SIG-M5 (cell line): ENCODE results near the gene ZNF785.
"Not testable (repeated sequence)": the region's sequence is repeated elsewhere in the genome, so short reads cannot be mapped to it uniquely, and the experiment has no call there.

ENCODE experiments used
- DNase-seq: peaks from one replicate; lab custom pipeline; 2025; lab: John Stamatoyannopoulos, UW

ZNF785 gene

GRCh38 chr16:30565526-30565925 lies 20.0 kb downstream of the ZNF785 start:
- no peak for DNase-seq

DNA sequence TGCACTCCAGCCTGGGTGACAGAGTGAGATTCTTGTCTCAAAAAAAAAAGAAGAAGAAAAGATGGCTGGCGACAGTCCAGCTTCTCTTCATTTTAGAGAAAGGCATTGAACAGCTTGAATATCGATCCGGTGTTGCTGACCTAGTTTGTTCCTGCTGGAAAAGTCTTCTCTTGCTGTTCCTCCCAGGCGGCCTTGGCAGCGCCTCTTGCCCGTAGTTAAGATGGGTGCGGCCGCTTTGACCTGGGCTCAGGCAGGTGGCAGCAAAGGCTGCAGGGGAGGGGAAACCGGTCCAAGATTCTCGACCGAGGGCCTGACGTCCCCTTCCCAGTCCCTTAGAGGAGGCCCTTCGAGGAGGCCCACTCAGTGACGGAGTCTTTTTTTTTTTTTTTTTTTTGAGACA lies 23.5 kb downstream of the ZNF785 start:
- DNase-seq, result no peak

- DNase-seq, result no peak
These were observed 24.2 kb downstream of the ZNF785 start for GRCh38 chr16:30561089-30561816.

- no peak for DNase-seq
These were observed 25.8 kb downstream of the ZNF785 start for GRCh38 chr16:30559690-30560089.

- DNase-seq, result no peak
These were observed 26.6 kb downstream of the ZNF785 start for GRCh38 chr16:30558789-30559377.

DNA sequence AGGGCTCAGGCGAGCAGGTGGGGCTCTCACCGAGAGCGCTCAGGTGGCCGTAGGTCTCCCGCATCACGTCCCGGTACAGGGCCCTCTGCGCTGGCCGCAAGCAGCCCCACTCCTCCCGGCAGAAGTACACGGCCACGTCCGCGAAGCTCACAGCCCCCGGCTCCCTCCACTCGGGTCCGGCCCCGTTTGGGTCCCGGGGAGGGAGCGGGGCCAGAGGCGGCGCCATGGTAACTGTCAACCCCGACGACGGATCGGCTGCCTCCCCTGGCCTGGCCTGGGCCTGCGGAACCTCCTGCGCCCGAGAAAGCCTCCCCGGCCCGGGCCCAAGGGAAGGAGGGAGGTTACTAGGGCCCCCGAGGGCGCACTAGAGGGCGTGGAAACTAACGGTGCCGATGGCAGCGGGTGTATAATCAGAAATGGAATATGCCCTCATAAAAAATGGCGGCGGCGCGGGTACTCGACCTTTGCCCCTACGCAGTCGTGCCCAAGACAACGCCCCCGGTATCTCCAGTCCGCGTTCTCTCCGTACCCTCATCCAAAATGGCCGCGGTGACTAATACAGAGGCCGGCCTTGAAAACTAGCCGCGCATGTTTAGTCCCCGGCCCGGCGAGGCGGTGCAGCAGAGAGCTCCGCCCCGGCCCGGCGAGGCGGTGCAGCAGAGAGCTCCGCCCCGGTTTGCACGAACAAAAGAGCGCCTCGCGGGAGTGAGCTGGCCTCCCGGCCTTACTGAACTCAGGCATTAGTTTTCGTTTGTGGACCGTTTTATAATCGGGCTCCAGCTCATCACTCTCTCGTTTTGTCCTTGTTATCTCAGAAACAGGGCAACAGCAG lies 27.3 kb downstream of the ZNF785 start, which contains the start of gene ZNF764:
TSS of gene ZNF764 (minus strand) at position 418 of the 832 bp plus-strand sequence. CDS start at position 226, 192 bp downstream.
- peak; percentile 74 for DNase-seq

DNA sequence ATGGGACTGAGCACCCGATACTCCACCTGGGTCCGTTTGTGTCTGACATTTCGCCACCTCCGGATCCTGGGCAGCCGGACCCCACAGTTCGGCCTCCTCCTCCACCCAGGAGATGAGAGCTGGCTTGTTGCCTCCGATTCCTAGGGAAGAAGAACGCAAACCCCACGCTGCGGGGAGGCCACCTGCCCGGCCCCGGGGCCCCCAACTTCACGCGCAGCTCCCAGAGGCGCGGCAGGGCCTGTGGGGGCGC lies 27.9 kb downstream of the ZNF785 start:
- no peak for DNase-seq

DNA sequence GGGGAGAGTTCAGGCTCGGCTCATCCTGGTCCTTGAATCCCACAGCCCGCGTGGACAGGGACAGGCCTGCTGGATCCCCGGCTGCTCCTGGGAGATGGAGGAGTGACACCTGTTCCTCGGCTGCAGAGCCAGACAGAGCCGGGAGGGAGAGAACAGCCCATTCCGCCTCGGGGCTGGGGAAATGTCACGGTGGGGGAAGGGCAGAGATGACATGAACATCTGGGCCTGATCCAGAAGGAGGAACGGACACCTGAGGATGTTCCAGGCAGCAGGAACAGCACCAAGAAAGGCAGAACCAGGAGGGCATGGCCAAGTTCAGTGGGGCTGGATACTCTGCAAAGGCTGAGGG lies 29.4 kb downstream of the ZNF785 start:
- DNase-seq, result no peak

- no peak for DNase-seq
These were observed 30.0 kb downstream of the ZNF785 start for GRCh38 chr16:30555315-30556124.

- no peak for DNase-seq
These were observed 30.8 kb downstream of the ZNF785 start for GRCh38 chr16:30554557-30555314.

- no peak for DNase-seq
These were observed 32.1 kb downstream of the ZNF785 start for GRCh38 chr16:30553393-30553899.

DNA sequence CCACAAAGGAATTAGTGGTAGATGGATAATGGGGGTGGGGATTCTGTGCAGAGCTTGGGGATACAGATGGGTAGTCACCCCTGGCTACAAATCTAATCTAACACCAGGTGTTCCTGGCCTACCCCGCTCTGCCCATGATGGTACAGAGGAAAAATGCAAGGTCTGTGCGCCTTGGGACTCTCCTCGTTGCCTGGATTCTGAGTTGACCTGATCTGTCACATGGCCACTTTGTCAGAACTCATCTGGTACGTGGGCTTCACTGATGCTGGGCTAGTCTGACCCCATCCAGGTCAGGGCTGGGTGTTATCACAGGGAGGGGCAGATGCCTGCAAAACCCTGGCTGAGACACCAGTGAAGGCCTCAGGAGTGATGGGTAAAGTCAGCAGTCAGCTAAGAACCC lies 32.5 kb downstream of the ZNF785 start:
- no peak for DNase-seq

DNA sequence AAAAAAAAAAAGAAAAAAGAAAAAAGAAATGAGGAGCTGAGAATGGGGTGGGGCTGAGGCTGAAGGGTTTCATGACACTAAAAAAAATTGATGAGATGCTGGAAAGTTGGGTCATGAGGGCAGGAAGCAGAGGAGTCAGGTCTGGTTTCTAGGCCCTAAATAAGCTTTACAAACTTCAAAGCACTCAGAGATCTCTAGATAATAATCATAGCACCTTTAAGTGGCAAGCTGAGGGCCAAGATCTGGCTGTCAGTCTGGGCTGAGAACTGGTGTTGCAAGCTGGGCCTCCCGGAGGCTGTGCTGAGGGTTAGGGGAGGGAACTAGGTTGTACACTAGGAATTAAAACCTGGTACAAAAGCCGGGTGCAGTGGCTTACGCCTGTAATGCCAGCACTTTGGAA lies 33.7 kb downstream of the ZNF785 start:
- no peak for DNase-seq

DNA sequence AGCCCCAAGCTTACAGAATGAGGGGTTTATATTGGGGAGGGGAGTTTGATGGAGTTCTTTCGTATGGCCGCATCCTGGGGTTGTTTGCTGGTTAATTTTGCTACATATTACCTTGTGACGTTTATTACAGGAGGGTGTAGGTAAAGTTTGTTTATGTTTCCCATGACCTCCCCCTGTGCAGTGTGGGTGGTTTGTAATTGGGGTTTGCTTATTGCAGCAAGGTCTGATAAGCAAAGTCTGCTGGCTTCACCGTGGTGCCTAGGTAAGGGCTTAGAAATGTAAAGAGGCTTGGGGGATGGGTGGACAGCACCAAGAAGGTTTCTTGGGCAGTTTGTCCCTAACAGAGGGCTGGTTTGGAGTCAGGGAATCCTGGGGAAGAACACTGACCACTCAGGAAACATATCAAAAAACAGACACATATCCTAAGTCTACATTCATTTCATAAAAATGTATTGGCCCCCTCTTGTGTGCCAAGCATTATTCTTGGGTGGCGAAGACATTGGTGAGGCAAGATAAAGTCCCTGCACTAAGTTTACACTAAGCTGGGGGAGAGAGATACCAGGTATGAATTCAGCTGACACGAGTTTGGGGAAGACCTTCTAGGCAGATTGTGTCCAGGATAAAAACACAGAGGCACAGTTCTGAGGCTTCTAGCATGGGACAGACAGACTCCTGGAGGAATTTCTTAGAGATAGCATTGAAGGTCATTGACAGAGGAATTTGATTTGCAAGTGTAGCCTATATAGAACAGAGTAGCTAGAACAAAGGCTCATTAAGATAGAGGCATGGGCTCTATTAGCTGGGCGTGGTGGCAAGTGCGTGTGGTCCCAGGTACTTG lies 36.9 kb downstream of the ZNF785 start:
- no peak for DNase-seq

DNA sequence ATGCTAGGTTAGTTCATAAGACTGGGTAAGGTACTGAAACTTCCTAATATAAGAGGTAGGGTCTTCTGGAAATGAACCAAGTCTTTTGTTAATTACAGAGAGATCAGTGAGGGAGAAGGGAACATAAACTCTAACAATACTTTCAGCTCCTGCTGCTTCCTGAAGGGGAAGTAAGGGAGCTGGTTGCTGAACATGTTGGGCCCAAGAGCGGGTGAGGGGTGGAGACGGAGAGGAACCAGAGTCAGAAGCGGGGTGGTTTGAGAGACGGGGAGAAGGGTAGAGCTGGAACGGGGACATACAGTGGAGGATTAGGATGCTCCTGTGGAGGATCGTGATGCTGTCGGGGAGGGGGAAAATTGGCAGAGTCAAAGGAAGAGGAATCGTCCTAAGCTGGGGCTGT lies 39.4 kb downstream of the ZNF785 start:
- DNase-seq, result no peak

- DNase-seq, result no peak
These were observed 42.4 kb downstream of the ZNF785 start for GRCh38 chr16:30543067-30543466.

- no peak for DNase-seq
These were observed 43.8 kb downstream of the ZNF785 start for GRCh38 chr16:30541502-30542329.

DNA sequence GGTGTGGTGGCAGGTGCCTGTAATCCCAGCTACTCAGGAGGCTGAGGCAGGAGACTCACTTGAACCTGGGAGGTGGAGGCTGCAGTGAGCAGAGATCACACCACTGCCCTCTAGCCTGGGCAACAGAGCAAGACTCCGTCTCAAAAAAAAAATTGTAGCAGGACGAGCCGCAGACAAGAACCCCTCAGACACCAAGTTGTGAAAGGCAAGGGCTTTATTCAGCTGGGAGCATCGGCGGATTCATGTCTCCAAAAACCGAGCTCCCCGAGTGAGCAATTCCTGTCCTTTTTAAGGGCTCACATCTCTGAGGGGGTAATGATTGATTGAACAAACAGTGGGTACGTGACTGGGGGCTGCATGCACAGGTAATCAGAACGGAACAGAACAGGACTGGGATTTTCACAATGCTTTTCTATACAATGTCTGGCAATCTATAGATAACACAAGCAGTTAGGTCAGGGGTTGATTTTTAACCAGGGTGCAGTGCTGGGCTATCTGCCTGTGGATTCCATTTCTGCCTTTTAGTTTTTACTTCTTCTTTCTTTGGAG lies 44.5 kb downstream of the ZNF785 start:
- not testable (repeated sequence) for DNase-seq

DNA sequence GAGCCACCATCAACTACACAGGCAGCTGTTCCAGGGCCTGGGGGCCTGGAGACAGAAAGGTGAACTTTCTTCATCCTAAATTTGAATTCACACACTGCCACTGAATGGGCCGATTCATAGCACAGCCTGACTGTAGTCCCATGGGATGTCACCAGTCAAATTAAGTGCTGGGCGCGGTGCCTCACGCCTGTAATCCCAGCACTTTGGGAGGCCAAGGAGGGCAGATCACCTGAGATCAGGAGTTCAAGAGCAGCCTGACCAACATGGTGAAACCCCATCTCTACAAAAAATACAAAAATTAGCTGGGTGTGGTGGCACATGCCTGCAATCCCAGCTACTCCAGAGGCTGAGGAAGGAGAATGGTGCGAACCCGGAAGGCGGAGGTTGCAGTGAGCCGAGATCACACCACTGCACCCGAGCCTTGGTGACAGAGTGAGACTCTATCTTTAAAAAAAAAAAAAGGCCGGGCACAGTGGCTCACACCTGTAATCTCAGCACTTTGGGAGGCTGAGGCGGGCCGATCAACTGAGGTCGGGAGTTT lies 45.4 kb downstream of the ZNF785 start:
- not testable (repeated sequence) for DNase-seq
